NCI-H187 (cell line): ENCODE results near the gene TMED4.

ENCODE experiments used
- DNase-seq, 2 experiments: peaks; one replicate each; lab custom pipeline; 2025; lab: John Stamatoyannopoulos, UW

Gene TMED4

GRCh38 chr7:44581879-44582603 is at the start of gene TMED4:
Gene TMED4 (minus strand): TSS chr7:44582231. CDS start chr7:44582206, 25 bp downstream.
- peak; percentile 97 to 98 for DNase-seq

- no peak for DNase-seq
Observed at GRCh38 chr7:44631458-44632115, 49.6 kb upstream of the TMED4 start.

DNA sequence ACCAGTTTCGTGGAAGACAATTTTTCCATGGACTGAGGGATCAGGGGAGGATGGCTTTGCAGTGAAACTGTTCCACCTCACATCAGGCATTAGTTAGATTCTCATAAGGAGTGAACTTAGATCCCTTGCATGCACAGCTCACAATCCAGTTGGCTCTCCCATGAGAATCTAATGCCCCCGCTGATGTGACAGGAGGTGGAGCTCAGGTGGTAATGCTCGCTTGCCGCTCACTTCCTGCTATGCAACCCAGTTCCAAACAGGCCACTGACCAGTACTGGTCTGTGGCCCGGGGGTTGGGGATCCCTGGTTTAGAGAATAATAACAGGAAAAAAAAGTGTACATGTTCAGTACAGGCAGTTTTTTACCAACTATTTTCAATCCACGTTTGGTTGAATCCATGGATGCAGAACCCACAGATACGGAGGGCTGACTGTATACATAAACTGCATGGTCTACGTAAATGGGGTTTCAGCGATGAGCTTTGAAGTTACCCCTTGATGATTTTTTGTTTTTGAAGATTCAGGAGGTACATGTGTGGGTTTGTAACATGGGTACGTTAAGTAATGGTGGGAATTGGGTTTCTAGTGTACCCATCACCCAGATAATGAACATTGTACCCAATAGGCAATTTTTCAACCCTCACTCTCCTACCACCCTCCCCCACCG is 48.9 kb upstream of the TMED4 start:
- DNase-seq: no peak

- DNase-seq: no peak
Observed at GRCh38 chr7:44629829-44630522, 47.9 kb upstream of the TMED4 start.

- no peak for DNase-seq
Observed at GRCh38 chr7:44626620-44627019, 44.6 kb upstream of the TMED4 start.

DNA sequence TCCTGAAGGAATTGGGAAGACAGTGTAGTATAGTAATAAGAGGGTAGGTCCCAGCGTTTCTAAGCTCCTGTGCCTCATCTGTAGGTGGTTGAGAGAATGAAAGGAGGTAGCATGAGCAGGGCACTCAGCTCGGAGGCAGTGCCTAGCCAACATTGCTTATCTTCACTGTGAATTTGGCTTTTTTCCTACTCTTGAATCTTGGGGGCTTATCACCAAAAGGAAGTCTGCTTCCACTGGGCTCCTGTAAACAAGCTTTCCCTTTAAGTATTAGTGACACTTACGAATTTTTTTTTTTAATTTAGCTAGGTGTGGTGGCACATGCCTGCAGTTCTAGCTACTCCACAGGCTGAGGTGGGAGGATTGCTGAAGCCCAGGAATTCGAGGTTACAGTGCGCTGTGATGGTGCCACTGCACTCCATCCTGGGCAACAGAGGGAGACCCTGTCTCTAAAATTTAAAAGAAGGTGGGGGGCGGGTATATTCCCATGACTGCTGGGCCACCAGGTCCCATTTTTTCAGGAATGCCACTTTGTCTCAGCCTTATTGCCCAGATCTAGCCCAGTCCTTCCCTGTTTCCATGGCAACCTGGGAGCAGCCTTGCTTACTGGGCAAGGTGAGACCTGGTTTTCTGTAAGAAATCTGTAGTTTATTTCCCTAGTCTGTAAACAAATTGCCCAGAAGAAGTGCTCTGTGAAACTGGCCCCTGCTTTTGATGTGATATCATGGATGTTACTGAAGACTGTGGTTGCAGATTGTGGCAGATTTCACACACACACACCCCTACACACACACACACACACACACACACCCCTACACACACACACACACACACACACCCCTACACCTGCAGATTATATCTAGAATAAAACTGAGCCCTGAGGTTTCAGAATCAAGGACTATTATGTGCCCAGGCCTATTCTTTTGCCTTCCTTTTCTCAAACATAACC is 43.8 kb upstream of the TMED4 start:
- no peak for DNase-seq

DNA sequence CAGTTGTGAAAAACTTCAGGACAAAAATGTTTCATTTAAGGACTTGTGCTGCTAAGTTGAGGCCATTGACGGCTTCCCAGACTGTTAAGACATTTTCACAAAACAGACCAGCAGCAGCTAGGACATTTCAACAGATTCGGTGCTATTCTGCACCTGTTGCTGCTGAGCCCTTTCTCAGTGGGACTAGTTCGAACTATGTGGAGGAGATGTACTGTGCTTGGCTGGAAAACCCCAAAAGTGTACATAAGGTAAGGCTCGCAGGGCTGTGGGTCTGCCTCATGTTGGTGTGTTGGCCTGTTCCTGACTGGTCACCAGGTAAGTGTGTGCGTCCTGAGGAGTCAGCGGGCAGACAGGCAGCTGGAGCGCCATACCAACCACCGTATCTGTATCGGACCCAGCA is 42.3 kb upstream of the TMED4 start:
- DNase-seq: no peak

- DNase-seq: no peak
Observed at GRCh38 chr7:44622342-44623151, 40.5 kb upstream of the TMED4 start.

- no peak for DNase-seq
Observed at GRCh38 chr7:44621750-44622103, 39.7 kb upstream of the TMED4 start.

GRCh38 chr7:44621034-44621749 is 39.2 kb upstream of the TMED4 start:
- no peak for DNase-seq

DNA sequence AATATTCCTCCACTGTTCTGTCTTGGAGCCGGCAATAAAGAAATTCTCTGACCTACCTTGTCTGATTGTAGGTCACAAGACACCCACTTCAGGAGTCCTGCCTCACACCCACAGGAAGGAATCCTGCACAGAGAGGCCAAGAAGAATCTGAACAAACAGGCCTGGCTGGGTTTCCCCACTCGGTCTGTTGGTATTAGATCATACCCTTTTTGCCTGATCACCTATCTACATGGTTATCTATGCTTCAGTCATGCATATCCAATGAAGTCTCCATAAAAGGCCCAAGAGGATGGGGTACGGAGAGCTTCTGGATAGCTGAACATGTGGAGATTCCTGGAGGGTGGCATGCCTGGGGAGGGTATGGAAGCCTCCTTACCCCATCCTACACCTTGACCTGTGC is 36.7 kb upstream of the TMED4 start:
- no peak for DNase-seq

GRCh38 chr7:44618045-44618444 is 36.0 kb upstream of the TMED4 start:
- no peak for DNase-seq

- DNase-seq: no peak
Observed at GRCh38 chr7:44617225-44617890, 35.3 kb upstream of the TMED4 start.

- DNase-seq: no peak
Observed at GRCh38 chr7:44616545-44616944, 34.5 kb upstream of the TMED4 start.

- no peak for DNase-seq
Observed at GRCh38 chr7:44615793-44616192, 33.8 kb upstream of the TMED4 start.

DNA sequence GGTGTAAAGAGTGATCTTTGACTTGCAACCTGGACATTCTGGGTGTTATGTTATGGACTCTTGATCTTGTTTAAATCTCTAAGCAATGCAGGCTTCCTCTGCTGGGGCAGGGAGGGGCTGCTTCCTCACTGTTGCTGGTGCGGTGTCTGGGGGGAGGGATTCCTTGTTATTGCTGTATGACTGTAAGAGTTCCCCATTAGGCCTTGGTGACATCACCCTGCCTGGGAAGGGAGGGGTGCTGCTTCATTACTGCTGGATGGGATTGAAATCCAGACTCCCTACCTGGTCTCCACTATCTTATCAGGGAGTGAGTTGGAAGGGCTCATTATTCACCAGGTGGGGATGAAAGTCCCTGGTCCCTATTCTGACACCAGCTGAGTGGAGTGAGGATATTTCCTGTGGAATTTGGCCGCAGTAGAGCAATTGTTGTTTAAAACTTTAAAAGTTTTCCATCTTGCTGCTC is 33.1 kb upstream of the TMED4 start:
- DNase-seq: no peak

DNA sequence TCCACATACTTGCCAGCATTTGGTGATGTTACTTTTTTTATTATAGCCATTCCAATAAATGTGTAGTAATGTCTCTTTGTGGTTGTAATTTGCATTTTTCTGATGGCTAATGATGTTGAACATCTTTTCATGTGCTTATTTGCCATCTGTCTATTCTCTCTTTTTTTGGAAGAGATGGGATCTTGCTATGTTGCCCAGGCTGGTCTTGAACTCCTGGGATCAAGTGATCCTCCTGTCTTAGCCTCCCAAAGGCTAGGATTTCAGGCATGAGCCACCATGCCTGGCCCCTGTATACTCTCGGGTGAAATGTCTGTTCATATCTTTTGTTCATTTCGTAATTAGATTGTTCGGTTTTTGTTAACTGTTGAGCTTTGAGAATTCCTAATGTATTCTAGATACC is 27.8 kb upstream of the TMED4 start:
- no peak for DNase-seq

DNA sequence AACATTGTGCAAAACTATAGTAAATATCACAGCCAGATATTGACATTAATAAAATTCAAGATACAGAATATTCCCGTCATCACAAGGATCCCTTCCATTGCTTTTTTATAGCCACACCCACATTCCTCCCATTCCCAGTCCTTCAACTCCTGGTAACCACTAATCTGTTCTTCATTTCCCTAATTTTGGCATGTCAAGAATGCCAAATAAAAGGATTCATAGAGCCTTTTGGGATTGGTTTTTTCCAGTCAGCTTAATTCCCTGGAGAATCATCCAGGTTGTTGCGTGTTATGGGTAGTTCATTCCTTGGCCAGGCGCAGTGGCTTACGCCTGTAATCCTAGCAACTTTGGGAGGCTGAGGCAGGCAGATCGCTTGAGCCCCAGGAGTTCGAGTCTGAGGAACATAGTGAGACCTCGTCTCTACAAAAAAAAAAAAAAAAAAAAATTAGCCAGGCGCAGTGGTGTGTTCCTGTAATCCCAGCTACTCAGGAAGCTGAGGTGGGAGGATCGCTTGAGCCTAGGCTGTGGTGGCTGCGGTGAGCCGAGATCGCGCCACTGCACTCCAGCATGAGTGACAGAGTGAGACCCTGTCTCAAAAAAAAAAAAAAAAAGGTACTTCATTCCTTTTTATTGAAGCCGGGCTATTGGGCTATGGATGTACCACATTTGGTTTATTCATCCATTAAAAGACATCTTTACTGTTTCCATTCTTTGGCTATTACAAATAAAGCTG is 27.1 kb upstream of the TMED4 start:
- DNase-seq: no peak
